Mucosa of rectum (tissue), 2 donors: ENCODE results near the gene SERINC5.
A peak's percentile ranks its signal among the peaks of the same experiment; 100 is the strongest.
"Not testable (repeated sequence)": the region's sequence is repeated elsewhere in the genome, so short reads cannot be mapped to it uniquely, and the experiment has no call there.

Source experiments
- H3K27ac ChIP-seq, 2 donors: one replicate each; pipeline ENCODE4 v1.7.0; 2013; ENCODE audit warnings: inconsistent platforms in 2 of 2, low read depth in 2 of 2, low read length in 2 of 2
- H3K27me3 ChIP-seq, 2 donors: one replicate each; pipeline ENCODE4 v1.7.0; 2013; ENCODE audit warnings: low read length in 2 of 2; ENCODE audit not compliant: control insufficient read depth in 2 of 2, insufficient read depth in 2 of 2
- H3K36me3 ChIP-seq, 2 donors: one replicate each; pipeline ENCODE4 v1.7.0; 2013; ENCODE audit warnings: low read length in 2 of 2; ENCODE audit not compliant: control insufficient read depth in 2 of 2, insufficient read depth in 2 of 2
- H3K4me1 ChIP-seq, 2 donors: one replicate each; pipeline ENCODE4 v1.7.0; 2013; ENCODE audit warnings: low read length in 2 of 2, mild to moderate bottlenecking in 1 of 2; ENCODE audit not compliant: control insufficient read depth in 2 of 2, insufficient read depth in 2 of 2
- H3K4me3 ChIP-seq, 2 donors: one replicate each; pipeline ENCODE4 v1.7.0; 2013; ENCODE audit warnings: low read length in 2 of 2
- H3K9ac ChIP-seq, 2 donors: one replicate each; pipeline ENCODE4 v1.7.0; 2013; ENCODE audit warnings: low read length in 2 of 2, low read depth in 1 of 2, mild to moderate bottlenecking in 1 of 2
- H3K9me3 ChIP-seq, 2 donors: one replicate each; pipeline ENCODE4 v1.7.0; 2013; ENCODE audit warnings: low read length in 2 of 2; ENCODE audit not compliant: control insufficient read depth in 2 of 2
- donor health status: healthy.
- donor health status: Normal muscosa, but diverticular disease.

Gene SERINC5

DNA sequence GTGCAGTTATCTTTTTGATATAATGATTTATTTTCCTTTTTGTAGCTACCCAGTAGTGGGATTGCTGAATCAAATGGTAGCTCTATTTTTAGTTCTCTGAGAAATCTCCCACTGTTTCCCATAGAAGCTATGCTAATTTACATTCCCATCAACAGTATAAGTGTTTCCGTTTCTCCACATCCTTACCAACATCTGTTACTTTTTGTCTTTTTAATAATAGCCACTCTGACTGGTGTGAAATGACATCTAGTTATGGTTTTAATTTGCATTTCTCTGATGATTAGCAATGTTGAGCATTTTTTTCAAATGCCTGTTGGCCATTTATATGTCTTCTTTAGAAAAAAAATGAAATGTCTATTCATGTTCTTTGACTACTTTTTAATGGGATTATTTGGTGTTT lies 94.7 kb downstream of the SERINC5 start:
- Histone ChIP-seq H3K27ac (no peak overlapping the region), H3K4me3 (no peak overlapping the region), H3K4me1 (no peaks in the 10 kb centered on the region), H3K9me3 (no peaks in the 10 kb centered on the region), H3K36me3 (peaks cover 37 to 43% of the 10 kb centered on the region in 2 donors), H3K9ac (no peak overlapping the region), H3K27me3 (no peaks in the 10 kb centered on the region)

- no peak overlapping the region for H3K9ac ChIP-seq
These were observed 95.6 kb downstream of the SERINC5 start for GRCh38 chr5:80160242-80160641.

GRCh38 chr5:80159133-80159815 lies 96.6 kb downstream of the SERINC5 start:
- H3K9ac ChIP-seq = no peak overlapping the region
- H3K27me3 ChIP-seq = no peaks in the 10 kb centered on the region
- H3K9me3 ChIP-seq = no peaks in the 10 kb centered on the region
- no peak overlapping the region for H3K27ac ChIP-seq
- no peaks in the 10 kb centered on the region for H3K4me1 ChIP-seq
- peaks cover 44% of the 10 kb centered on the region in 2 donors for H3K36me3 ChIP-seq
- no peak overlapping the region for H3K4me3 ChIP-seq

More at GRCh38 chr5:80160242-80160641, 95.6 kb downstream of the SERINC5 start:
- H3K4me1 ChIP-seq = no peaks in the 10 kb centered on the region
- H3K27me3 ChIP-seq = no peaks in the 10 kb centered on the region
- no peak overlapping the region for H3K27ac ChIP-seq
- peaks cover 38 to 46% of the 10 kb centered on the region in 2 donors for H3K36me3 ChIP-seq
- H3K9me3 ChIP-seq = no peaks in the 10 kb centered on the region
- no peak overlapping the region for H3K4me3 ChIP-seq

DNA sequence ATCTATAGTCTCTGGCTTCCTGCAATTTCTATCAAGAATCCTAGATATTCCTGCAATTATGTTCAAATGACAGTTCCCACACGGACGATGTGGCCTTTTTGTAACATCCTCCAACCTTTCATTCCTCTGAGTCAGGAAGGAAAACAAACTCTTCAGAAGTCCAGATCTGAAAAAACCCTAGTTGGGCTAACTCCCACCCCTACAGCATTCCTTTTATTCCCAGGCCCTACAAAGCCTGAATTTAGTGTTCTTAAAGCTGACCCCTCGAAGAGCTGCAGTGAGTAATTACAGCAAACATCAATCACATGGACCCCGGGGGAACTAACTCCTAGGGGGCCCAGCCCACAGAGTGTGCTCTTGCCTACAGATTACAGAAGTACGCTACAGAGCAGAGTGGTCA lies 99.7 kb downstream of the SERINC5 start:
- peaks cover 40% of the 10 kb centered on the region in 2 donors for H3K36me3 ChIP-seq
- no peak overlapping the region for H3K9ac ChIP-seq
- H3K27ac ChIP-seq = no peak overlapping the region
- H3K27me3 ChIP-seq = no peaks in the 10 kb centered on the region
- H3K9me3 ChIP-seq = no peaks in the 10 kb centered on the region
- H3K4me1 ChIP-seq = peaks cover 5 to 9% of the 10 kb centered on the region in 2 donors
- H3K4me3 ChIP-seq = no peak overlapping the region

- H3K4me3 ChIP-seq = no peak overlapping the region
- H3K36me3 ChIP-seq = peaks cover 43 to 45% of the 10 kb centered on the region in 2 donors
- no peaks in the 10 kb centered on the region for H3K9me3 ChIP-seq
- H3K9ac ChIP-seq = no peak overlapping the region
- H3K27ac ChIP-seq = no peak overlapping the region
- H3K27me3 ChIP-seq = no peaks in the 10 kb centered on the region
- H3K4me1 ChIP-seq = peaks cover 5 to 9% of the 10 kb centered on the region in 2 donors
These were observed 101.1 kb downstream of the SERINC5 start for GRCh38 chr5:80154749-80155148.

DNA sequence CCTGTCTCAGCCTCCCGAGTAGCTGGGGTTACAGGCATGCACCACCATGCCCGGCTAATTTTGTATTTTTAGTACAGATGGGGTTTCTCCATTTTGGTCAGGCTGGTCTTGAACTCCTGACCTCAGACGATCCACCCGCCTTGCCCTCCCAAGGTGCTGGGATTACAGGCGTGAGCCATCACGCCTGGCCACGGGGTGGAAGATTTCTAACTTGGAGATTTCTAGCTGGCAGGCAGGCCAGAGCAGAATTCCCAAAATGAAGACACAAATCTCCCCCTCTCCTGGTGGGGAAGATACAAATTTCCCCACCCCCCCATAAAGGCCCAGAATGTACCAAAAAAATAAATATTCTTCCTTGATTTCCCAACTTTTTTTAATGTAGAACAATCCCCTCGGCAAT lies 101.6 kb downstream of the SERINC5 start:
- peaks cover 43 to 48% of the 10 kb centered on the region in 2 donors for H3K36me3 ChIP-seq
- not testable (repeated sequence) for H3K4me3 ChIP-seq, H3K4me1 ChIP-seq, H3K27me3 ChIP-seq, H3K9me3 ChIP-seq, H3K9ac ChIP-seq
- peak overlapping the region in 1 of 2 donors; percentile 57 for H3K27ac ChIP-seq

- H3K27ac ChIP-seq = peak overlapping the region; percentile 56 to 57
- H3K9me3 ChIP-seq = no peaks in the 10 kb centered on the region
- no peak overlapping the region for H3K9ac ChIP-seq
- peaks cover 5 to 9% of the 10 kb centered on the region in 2 donors for H3K4me1 ChIP-seq
- H3K27me3 ChIP-seq = no peaks in the 10 kb centered on the region
- H3K4me3 ChIP-seq = no peak overlapping the region
- H3K36me3 ChIP-seq = peaks cover 44 to 48% of the 10 kb centered on the region in 2 donors
These were observed 102.2 kb downstream of the SERINC5 start for GRCh38 chr5:80153586-80154126.

GRCh38 chr5:80152778-80153177 lies 103.1 kb downstream of the SERINC5 start:
- Histone ChIP-seq H3K4me1 (peaks cover 5 to 9% of the 10 kb centered on the region in 2 donors), H3K36me3 (peaks cover 44 to 46% of the 10 kb centered on the region in 2 donors), H3K27me3 (no peaks in the 10 kb centered on the region), H3K27ac (peak overlapping the region; percentile 56 to 57), H3K9ac (no peak overlapping the region), H3K9me3 (no peaks in the 10 kb centered on the region), H3K4me3 (no peak overlapping the region)

GRCh38 chr5:80151890-80152289 lies 104.0 kb downstream of the SERINC5 start:
- H3K9ac ChIP-seq = no peak overlapping the region
- H3K36me3 ChIP-seq = peaks cover 50 to 53% of the 10 kb centered on the region in 2 donors
- H3K27ac ChIP-seq = no peak overlapping the region
- H3K4me3 ChIP-seq = no peak overlapping the region
- no peaks in the 10 kb centered on the region for H3K27me3 ChIP-seq
- no peaks in the 10 kb centered on the region for H3K9me3 ChIP-seq
- peaks cover 5 to 9% of the 10 kb centered on the region in 2 donors for H3K4me1 ChIP-seq

DNA sequence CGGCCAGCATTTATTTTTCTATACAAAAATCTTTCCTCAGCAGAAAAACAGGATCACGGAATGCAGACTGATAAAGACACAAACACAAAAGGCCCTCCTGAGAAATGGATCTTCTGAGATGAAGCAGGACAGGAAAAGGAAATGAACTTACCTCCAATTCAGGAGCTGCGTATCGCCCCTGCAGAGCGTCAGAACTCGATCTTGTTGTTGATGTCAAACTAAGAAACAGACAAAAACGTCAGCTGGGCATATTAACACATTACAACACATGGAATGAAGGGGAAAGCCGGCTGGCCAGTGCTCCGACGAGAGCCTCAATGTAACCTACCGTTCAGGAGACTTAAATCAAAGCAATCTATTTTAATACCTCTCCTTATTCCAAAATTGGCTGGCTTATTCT lies 105.1 kb downstream of the SERINC5 start:
- no peak overlapping the region for H3K4me3 ChIP-seq
- peaks cover 5 to 9% of the 10 kb centered on the region in 2 donors for H3K4me1 ChIP-seq
- H3K27ac ChIP-seq = no peak overlapping the region
- no peak overlapping the region for H3K9ac ChIP-seq
- H3K9me3 ChIP-seq = no peaks in the 10 kb centered on the region
- no peaks in the 10 kb centered on the region for H3K27me3 ChIP-seq
- H3K36me3 ChIP-seq = peaks cover 48 to 54% of the 10 kb centered on the region in 2 donors
